ENCODE measurements around the gene ZNF770.
"Not testable (repeated sequence)": the region's sequence is repeated elsewhere in the genome, so short reads cannot be mapped to it uniquely, and the experiment has no call there.

ZNF770 gene

DNA sequence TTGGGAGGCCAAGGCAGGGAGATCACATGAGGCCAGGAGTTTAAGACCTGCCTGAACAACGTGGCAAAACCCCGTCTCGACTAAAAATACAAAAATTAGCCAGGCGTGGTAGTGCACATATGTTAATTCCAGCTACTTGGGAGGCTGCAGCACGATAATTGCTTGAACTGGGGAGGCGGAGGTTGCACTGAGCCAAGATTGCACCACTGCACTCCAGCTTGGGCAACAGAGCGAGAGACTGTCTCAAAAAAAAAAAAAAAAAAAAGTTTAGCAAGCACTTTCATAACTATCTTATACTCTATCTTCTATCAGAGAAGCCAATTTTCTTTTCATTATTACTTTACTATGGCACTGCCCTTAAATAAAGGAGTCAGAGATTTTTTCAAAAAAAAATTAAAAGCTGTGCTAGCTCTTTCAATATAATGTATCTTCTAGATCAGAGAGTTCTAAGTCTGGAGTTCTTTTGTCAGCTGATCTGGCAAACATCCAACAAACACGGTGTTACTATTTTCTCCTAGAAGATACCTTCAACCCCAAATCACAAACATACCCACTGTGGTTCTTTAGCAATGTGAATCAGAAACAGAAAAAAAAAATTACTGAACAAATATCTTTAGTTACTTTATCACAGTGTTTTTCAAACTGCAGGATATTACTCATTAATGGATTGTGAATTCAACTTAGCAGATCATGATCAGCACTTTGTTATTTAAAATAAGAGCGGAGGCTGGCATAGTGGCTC lies 3.0 kb downstream of the ZNF770 start:
- no peak overlapping the region for H3K4me3 ChIP-seq (ENCODE audit: low read depth, low read length)
- DNase-seq (ENCODE audit: low read depth): no peak

DNA sequence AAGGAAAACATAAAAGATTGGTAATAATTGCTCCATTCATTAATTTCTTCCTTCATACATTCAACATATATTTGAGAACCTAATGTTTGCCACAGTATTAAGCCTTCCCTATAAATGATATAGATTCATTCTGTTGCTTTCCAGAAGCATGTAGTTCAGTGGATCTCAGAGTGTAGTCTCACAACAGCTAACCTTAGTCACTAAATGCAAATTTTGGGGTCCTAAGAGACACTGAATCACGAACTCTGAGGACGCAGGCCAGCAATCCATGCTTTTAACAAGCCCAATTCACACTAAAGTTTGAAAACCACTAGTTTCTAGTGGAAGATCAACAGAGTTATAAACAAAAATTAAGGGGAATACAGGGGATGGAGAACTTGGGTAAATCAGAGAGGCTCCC lies 11.3 kb downstream of the ZNF770 start:
- no peak overlapping the region for H3K4me3 ChIP-seq (ENCODE audit: low read depth, low read length)
- no peak for DNase-seq (ENCODE audit: low read depth)
- TF ChIP-seq, protein P1, sequence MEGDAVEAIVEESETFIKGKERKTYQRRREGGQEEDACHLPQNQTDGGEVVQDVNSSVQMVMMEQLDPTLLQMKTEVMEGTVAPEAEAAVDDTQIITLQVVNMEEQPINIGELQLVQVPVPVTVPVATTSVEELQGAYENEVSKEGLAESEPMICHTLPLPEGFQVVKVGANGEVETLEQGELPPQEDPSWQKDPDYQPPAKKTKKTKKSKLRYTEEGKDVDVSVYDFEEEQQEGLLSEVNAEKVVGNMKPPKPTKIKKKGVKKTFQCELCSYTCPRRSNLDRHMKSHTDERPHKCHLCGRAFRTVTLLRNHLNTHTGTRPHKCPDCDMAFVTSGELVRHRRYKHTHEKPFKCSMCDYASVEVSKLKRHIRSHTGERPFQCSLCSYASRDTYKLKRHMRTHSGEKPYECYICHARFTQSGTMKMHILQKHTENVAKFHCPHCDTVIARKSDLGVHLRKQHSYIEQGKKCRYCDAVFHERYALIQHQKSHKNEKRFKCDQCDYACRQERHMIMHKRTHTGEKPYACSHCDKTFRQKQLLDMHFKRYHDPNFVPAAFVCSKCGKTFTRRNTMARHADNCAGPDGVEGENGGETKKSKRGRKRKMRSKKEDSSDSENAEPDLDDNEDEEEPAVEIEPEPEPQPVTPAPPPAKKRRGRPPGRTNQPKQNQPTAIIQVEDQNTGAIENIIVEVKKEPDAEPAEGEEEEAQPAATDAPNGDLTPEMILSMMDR (IDR thresholded peaks at IDR 0.05; ENCODE audit: control insufficient read depth, extremely low read depth, insufficient read depth): no peak

More for the DNA sequence above, 3.0 kb downstream of the ZNF770 start:
- TF ChIP-seq, protein P1 (IDR thresholded peaks at IDR 0.05; ENCODE audit: control insufficient read depth, extremely low read depth, insufficient read depth): no peak

DNA sequence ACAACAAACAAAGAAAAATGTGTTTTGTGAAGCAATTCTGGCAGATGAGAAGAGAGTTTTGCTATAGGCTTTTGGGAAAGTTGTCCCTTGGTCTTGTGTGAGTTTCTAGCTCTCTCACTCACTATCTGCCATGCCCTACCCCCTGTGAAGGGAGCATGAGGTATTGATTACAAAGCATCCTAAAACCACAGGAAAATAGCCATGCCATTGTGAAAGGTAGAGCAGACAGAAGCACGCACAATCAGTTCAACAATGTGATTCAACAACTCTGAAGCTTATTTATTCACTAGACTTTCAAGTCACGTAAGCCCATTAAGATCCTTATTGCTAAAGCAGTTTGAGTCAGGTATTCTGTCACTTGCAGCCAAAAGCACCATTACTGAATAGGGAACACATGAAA lies 12.0 kb downstream of the ZNF770 start:
- H3K4me3 ChIP-seq (ENCODE audit: low read depth, low read length): no peak overlapping the region
- TF ChIP-seq, protein P1 (IDR thresholded peaks at IDR 0.05; ENCODE audit: control insufficient read depth, extremely low read depth, insufficient read depth): no peak
- DNase-seq (ENCODE audit: low read depth): no peak

DNA sequence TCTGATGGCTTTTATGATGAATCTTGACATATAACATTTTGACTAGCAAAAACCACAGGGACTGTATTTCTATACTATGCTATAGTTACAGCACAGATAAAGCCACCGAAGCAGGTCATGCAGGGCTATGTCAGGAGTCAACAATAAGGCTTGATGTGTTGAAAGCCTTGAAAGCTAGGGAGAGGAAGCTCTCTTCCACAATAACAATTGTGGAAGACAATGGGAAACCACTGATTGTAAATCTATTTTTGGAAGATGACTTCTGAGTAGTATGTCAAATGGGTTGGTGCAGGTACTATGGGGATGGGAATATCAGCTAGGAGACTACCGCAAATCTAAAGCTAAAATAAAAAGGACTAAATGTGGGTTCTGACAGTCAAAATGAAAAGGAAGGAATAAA lies 14.6 kb downstream of the ZNF770 start:
- TF ChIP-seq, protein P1 (IDR thresholded peaks at IDR 0.05; ENCODE audit: control insufficient read depth, extremely low read depth, insufficient read depth): no peak
- DNase-seq (ENCODE audit: low read depth): no peak
- no peak overlapping the region for H3K4me3 ChIP-seq (ENCODE audit: low read depth, low read length)

DNA sequence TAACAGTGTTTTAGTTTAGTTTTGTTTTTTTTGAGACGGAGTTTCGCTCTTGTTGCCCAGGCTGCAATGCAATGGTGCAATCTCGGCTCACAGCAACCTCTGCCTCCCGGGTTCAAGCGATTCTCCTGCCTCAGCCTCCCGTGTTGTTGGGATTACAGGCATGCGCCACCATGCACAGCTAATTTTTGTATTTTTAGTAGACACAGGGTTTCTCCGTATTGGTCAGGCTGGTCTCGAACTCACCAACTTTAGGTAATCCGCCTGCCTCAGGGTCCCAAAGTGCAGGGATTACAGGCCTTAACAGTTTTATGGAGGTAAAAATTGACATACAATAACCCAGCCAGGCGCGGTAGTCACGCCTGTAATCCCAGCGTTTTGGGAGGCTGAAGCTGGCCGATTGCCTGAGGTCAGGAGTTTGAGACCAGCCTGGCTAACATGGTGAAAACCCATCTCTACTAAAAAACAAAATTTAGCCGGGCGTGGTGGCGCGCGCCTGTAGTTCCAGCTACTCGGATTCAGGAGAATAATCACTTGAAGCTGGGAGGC lies 17.9 kb downstream of the ZNF770 start:
- peak overlapping the region; percentile 73 for H3K4me3 ChIP-seq (ENCODE audit: low read depth, low read length)
- DNase-seq (ENCODE audit: low read depth): not testable (repeated sequence)

DNA sequence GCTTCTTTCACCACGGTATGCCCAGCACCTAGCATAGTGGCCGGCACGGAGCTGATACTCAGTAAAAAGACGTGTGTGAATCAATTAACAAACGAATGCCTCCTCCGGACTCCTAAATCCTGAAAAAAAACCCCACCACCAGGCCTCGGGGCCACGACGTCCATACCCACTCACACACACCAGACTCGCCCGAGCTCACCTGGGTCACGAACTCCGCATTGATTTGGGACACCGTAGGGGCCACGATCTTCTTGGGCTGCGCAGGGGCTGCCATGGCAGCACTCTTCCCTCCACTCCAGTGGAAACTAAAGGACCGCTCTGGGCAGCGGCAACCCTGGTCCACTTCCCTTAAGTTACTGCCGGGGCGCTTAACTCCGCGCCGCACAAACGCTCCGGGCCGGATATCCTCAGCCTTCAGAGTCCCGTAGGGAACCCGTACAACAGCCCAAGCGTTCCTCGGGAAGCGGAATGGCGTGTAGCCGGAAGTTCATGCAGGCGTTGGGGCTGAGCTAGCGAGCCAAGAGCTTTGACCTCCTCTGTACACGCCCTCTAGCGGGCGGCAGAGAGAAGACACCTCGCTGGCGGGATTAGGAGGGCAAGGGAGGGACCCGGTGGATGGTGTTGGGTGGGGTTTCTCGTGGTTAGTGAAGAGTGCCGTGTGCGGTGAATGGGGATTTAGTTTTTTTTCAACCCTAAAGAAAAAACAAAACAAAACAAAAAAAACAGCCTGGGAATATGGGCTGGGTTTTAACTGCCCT lies 18.6 kb downstream of the ZNF770 start, which contains the start of gene AQR:
Gene AQR (minus strand): TSS at position 403 of the 758 bp plus-strand sequence. CDS start 129 bp downstream, at position 274.
- peak; percentile 96 for DNase-seq (ENCODE audit: low read depth)
- H3K4me3 ChIP-seq (ENCODE audit: low read depth, low read length): peak within 1 kb of the TSS; percentile 73
- TF ChIP-seq, protein P1 (IDR thresholded peaks at IDR 0.05; ENCODE audit: control insufficient read depth, extremely low read depth, insufficient read depth): peak; percentile 82

GRCh38 chr15:34964277-34964676 lies 23.8 kb downstream of the ZNF770 start:
- no peak overlapping the region for H3K4me3 ChIP-seq (ENCODE audit: low read depth, low read length)
- no peak for DNase-seq (ENCODE audit: low read depth)
- TF ChIP-seq, protein P1 (IDR thresholded peaks at IDR 0.05; ENCODE audit: control insufficient read depth, extremely low read depth, insufficient read depth): no peak

All from LNCaP clone FGC (cell line).